ENCODE data around the gene EIF3K.

- TF ChIP-seq PATZ1 (CRISPR knock-in tag; IDR thresholded peaks at IDR 0.05; ENCODE audit: borderline replicate concordance) (no peak), ISL1 (CRISPR knock-in tag; IDR thresholded peaks at IDR 0.05) (peak; percentile 23; the same call in 1 of the 2 replicates), ZNF8 (CRISPR knock-in tag; IDR thresholded peaks at IDR 0.05) (no peak; the same call in 1 of the 2 replicates), CSRNP3 (CRISPR knock-in tag; IDR thresholded peaks at IDR 0.05) (no peak), ZFP30 (CRISPR knock-in tag; IDR thresholded peaks at IDR 0.05) (no peak), ZNF565 (CRISPR knock-in tag; conservative IDR thresholded peaks at IDR 0.05; ENCODE audit: low read depth) (no peak), CSDC2 (CRISPR knock-in tag; IDR thresholded peaks at IDR 0.05) (peak; percentile 85; the same call in 1 of the 2 replicates), CREB5 (CRISPR knock-in tag; IDR thresholded peaks at IDR 0.05; ENCODE audit: low read depth) (no peak), OSR1 (CRISPR knock-in tag; IDR thresholded peaks at IDR 0.05) (peak; percentile 73; the same call in 1 of the 2 replicates), TOX (CRISPR knock-in tag; IDR thresholded peaks at IDR 0.05; ENCODE audit: borderline replicate concordance) (peak; percentile 74; the same call in 1 of the 2 replicates), TCF4 (CRISPR knock-in tag; IDR thresholded peaks at IDR 0.05; ENCODE audit: borderline replicate concordance) (no peak), ARNTL (CRISPR knock-in tag; IDR thresholded peaks at IDR 0.05; ENCODE audit: borderline replicate concordance, low read depth) (no peak), ZC3H10 (CRISPR knock-in tag; IDR thresholded peaks at IDR 0.05) (no peak; the same call in 1 of the 2 replicates)
Observed at GRCh38 chr19:38684078-38684861, 65.3 kb downstream of the EIF3K start.

All from SK-N-SH treated with all-trans-retinoic acid at 6 μM for 48 hours (cell line).